NCI-H510A treated with DMSO at 0.1 percent for 48 hours (cell line): ENCODE data around the gene TRMT2A.
A peak's percentile ranks its signal among the peaks of the same experiment; 100 is the strongest.
"Not testable (repeated sequence)": the region's sequence is repeated elsewhere in the genome, so short reads cannot be mapped to it uniquely, and the experiment has no call there.

Experiments
- DNase-seq: peaks from one replicate; lab custom pipeline; 2025; lab: John Stamatoyannopoulos, UW

Gene TRMT2A

GRCh38 chr22:20084547-20085413 is 32.2 kb downstream of the TRMT2A start:
- DNase-seq: no peak

- no peak for DNase-seq
Observed at GRCh38 chr22:20083891-20084546, 33.0 kb downstream of the TRMT2A start.

- DNase-seq: no peak
Observed at GRCh38 chr22:20083157-20083890, 33.7 kb downstream of the TRMT2A start.

GRCh38 chr22:20080776-20081654 is 36.0 kb downstream of the TRMT2A start:
- peak; percentile 5 for DNase-seq

GRCh38 chr22:20080445-20080775 is 36.6 kb downstream of the TRMT2A start:
- DNase-seq: peak; percentile 30

- peak; percentile 83 for DNase-seq
Observed at GRCh38 chr22:20079745-20080444, 37.1 kb downstream of the TRMT2A start, which contains the start of gene DGCR8. Gene DGCR8 (plus strand): TSS chr22:20080241. CDS start chr22:20085964, 5,723 bp downstream.

GRCh38 chr22:20076627-20077172 is 40.3 kb downstream of the TRMT2A start:
- no peak for DNase-seq

GRCh38 chr22:20071524-20071972 is 45.5 kb downstream of the TRMT2A start:
- no peak for DNase-seq

GRCh38 chr22:20069331-20070042 is 47.5 kb downstream of the TRMT2A start:
- no peak for DNase-seq

GRCh38 chr22:20068640-20069039 is 48.4 kb downstream of the TRMT2A start:
- DNase-seq: no peak

- not testable (repeated sequence) for DNase-seq
Observed at GRCh38 chr22:20067384-20067682, 49.7 kb downstream of the TRMT2A start.

- DNase-seq: no peak
Observed at GRCh38 chr22:20066617-20067383, 50.2 kb downstream of the TRMT2A start.

- DNase-seq: no peak
Observed at GRCh38 chr22:20065896-20066616, 51.0 kb downstream of the TRMT2A start.

- no peak for DNase-seq
Observed at GRCh38 chr22:20064545-20065262, 52.3 kb downstream of the TRMT2A start.

- no peak for DNase-seq
Observed at GRCh38 chr22:20064140-20064480, 52.9 kb downstream of the TRMT2A start.

- DNase-seq: no peak
Observed at GRCh38 chr22:20063271-20064139, 53.5 kb downstream of the TRMT2A start.

- DNase-seq: no peak
Observed at GRCh38 chr22:20062766-20063083, 54.3 kb downstream of the TRMT2A start.
